Lower leg skin (tissue), 3 donors: ENCODE data around the gene SUOX.

Experiments
- CTCF ChIP-seq, 3 donors: fragments of 450-650 bp; IDR thresholded peaks; one replicate each; pipeline ENCODE4 v1.5.1; 2016; ENCODE audit warnings: antibody characterized with exemption in 3 of 3, mild to moderate bottlenecking in 3 of 3, moderate library complexity in 2 of 3
- POLR2A ChIP-seq, 2 donors: fragments of 450-650 bp; IDR thresholded peaks; one replicate each; pipeline ENCODE4 v1.6.1; 2016 to 2017; ENCODE audit warnings: antibody characterized with exemption in 2 of 2, mild to moderate bottlenecking in 1 of 2, moderate library complexity in 1 of 2

GRCh38 chr12:55985341-55985740 lies 11.7 kb upstream of the SUOX start:
- no peak for TF ChIP-seq POLR2A (IDR thresholded peaks at IDR 0.05)
- TF ChIP-seq CTCF (IDR thresholded peaks at IDR 0.05), result no peak
